ENCODE data around the gene MRPS14. TPM values are rescaled to one million over a fixed set of nuclear protein-coding genes. Genes with fewer than 3 reads are reported as not detected.

Gene MRPS14
- total and polyA plus RNA-seq, 9 of the 15 experiments (the other 6 are each of a cell fraction or from before 2014, with no cell fraction given) = 38.1 to 231 (median 54.9) TPM

DNA sequence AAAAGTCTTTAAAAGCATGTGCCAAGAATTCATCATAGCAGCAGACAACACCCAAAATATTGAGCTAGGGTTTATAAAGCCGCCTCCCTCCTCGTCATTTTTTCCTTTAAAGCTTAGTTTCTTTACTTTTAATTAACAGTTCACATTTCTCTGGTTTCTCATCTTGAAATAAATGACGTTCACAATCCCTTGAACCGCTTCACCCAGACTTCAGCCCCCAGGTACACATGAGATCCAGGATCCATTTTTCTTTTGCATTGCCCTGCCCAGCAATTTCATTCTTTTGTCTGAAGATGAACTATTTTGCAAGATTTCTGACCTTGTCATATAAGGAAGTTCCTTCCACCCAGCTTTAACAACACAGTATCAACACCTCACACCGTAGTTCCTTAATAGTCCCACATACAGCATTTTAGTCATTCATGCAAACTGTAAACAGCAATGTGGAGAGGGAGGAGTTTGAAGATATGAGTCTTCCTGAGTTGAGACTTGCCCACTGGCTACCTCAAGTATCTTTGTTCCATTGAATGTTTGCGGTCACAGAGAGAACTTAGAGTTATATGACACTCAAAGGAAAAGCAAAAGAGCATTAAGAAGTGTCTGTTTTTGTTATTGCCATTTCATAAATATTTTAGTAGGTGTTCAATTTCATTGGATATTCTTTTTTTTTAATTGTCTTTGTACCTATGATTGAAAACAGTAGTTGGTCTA is 58.8 kb downstream of the MRPS14 start (continued):
- peak; percentile 32 for TF ChIP-seq TBP (optimal IDR thresholded peaks at IDR 0.05; ENCODE audit: low read depth, low read length)
- no peak for TF ChIP-seq ZNF507 (tag; conservative IDR thresholded peaks at IDR 0.05)
- TF ChIP-seq IRF2 (CRISPR knock-in tag; IDR thresholded peaks at IDR 0.05) = no peak
- TF ChIP-seq, protein P1, sequence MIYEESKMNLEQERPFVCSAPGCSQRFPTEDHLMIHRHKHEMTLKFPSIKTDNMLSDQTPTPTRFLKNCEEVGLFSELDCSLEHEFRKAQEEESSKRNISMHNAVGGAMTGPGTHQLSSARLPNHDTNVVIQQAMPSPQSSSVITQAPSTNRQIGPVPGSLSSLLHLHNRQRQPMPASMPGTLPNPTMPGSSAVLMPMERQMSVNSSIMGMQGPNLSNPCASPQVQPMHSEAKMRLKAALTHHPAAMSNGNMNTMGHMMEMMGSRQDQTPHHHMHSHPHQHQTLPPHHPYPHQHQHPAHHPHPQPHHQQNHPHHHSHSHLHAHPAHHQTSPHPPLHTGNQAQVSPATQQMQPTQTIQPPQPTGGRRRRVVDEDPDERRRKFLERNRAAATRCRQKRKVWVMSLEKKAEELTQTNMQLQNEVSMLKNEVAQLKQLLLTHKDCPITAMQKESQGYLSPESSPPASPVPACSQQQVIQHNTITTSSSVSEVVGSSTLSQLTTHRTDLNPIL (CRISPR knock-in tag; IDR thresholded peaks at IDR 0.05) = no peak
- peak; percentile 47; the same call in 1 of the 2 replicates for TF ChIP-seq KLF16 (IDR thresholded peaks at IDR 0.05)
- peak; percentile 39; the same call in 1 of the 2 replicates for TF ChIP-seq L3MBTL2 (IDR thresholded peaks at IDR 0.05)
- 0 out of 2 replicates have a peak, but pooled peaks have one; percentile 18 for TF ChIP-seq ZNF197 (CRISPR knock-in tag; IDR thresholded peaks at IDR 0.05; ENCODE audit: low read depth)
- no peak for TF ChIP-seq NR2C2 (CRISPR knock-in tag; IDR thresholded peaks at IDR 0.05)
- peak; percentile 59; the same call in 1 of the 2 replicates for TF ChIP-seq NR2C2 (tag; IDR thresholded peaks at IDR 0.05)
- 0 out of 2 replicates have a peak, but pooled peaks have one; percentile 66 for TF ChIP-seq ZNF589 (CRISPR knock-in tag; IDR thresholded peaks at IDR 0.05; ENCODE audit: low read depth)
- TF ChIP-seq CXXC5 (CRISPR knock-in tag; IDR thresholded peaks at IDR 0.05) = 0 out of 2 replicates have a peak, but pooled peaks have one; percentile 11
- TF ChIP-seq YY1 (IDR thresholded peaks at IDR 0.05; ENCODE audit: borderline replicate concordance in 1 of 3, control insufficient read depth in 1 of 3, extremely low read depth in 1 of 3, insufficient read depth in 3 of 3, insufficient read length in 1 of 3, insufficient replicate concordance in 2 of 3, low read depth in 1 of 3, low read length in 2 of 3) = peak in 1 of 3 experiments; percentile 18
- TF ChIP-seq FOXK1 (CRISPR knock-in tag; IDR thresholded peaks at IDR 0.05; ENCODE audit: borderline replicate concordance) = peak; percentile 93
- TF ChIP-seq MYC (IDR thresholded peaks at IDR 0.05; ENCODE audit: low read depth, low read length) = peak; percentile 61
- TF ChIP-seq MYC (CRISPR knock-in tag; IDR thresholded peaks at IDR 0.05; ENCODE audit: borderline replicate concordance, low read depth) = no peak
- peak in 1 of 2 experiments; percentile 86; a peak in 2 of 4 replicates for TF ChIP-seq TEAD1 (CRISPR knock-in tag; IDR thresholded peaks at IDR 0.05)
- peak; percentile 78 for TF ChIP-seq GTF2E2 (tag; IDR thresholded peaks at IDR 0.05)
- TF ChIP-seq POLR2AphosphoS5 (IDR thresholded peaks at IDR 0.05; ENCODE audit: control insufficient read depth, insufficient read depth, low read depth, low read length) = peak; percentile 62
- no peak; the same call in 1 of the 2 replicates for TF ChIP-seq MAFG (tag; conservative IDR thresholded peaks at IDR 0.05)
- TF ChIP-seq RNF2 (IDR thresholded peaks at IDR 0.05) = peak; percentile 72; the same call in 1 of the 2 replicates
- 0 out of 2 replicates have a peak, but pooled peaks have one; percentile 7 for TF ChIP-seq ZEB2 (IDR thresholded peaks at IDR 0.05)
- no peak for TF ChIP-seq ELF4 (CRISPR knock-in tag; IDR thresholded peaks at IDR 0.05)
- TF ChIP-seq PURB (CRISPR knock-in tag; IDR thresholded peaks at IDR 0.05; ENCODE audit: low read depth) = no peak
- TF ChIP-seq, protein P2, sequence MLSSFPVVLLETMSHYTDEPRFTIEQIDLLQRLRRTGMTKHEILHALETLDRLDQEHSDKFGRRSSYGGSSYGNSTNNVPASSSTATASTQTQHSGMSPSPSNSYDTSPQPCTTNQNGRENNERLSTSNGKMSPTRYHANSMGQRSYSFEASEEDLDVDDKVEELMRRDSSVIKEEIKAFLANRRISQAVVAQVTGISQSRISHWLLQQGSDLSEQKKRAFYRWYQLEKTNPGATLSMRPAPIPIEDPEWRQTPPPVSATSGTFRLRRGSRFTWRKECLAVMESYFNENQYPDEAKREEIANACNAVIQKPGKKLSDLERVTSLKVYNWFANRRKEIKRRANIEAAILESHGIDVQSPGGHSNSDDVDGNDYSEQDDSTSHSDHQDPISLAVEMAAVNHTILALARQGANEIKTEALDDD (IDR thresholded peaks at IDR 0.05) = peak; percentile 85
- peak; percentile 29 for TF ChIP-seq ZFP36 (IDR thresholded peaks at IDR 0.05; ENCODE audit: low read depth, low read length, partially characterized antibody)
- TF ChIP-seq DPF2 (IDR thresholded peaks at IDR 0.05) = peak; percentile 85
- TF ChIP-seq ZBTB17 (CRISPR knock-in tag; IDR thresholded peaks at IDR 0.05) = no peak
- 0 out of 2 replicates have a peak, but pooled peaks have one; percentile 28 for TF ChIP-seq POLR2A (conservative IDR thresholded peaks at IDR 0.05)
- TF ChIP-seq MBD2 (IDR thresholded peaks at IDR 0.05; ENCODE audit: borderline replicate concordance, low read depth) = no peak
- peak; percentile 92 for TF ChIP-seq SOX6 (IDR thresholded peaks at IDR 0.05)

All from K562 (cell line).